Choroid plexus epithelial cell (primary cell): ENCODE results near the gene HOXD11.

Experiments used
- DNase-seq: peaks from one replicate; pipeline ENCODE4 v3.0.0-alpha.2; 2010; ENCODE audit warnings: low read depth
- H3K4me3 ChIP-seq: 2 replicates; pipeline ENCODE4 v1.5.1; 2011; ENCODE audit warnings: low read depth, mild to moderate bottlenecking, control low read depth, low read length, moderate library complexity
- TF ChIP-seq, protein P1 (sequence below): conservative IDR thresholded peaks from 2 replicates; pipeline ENCODE4 v1.5.1; 2011; ENCODE audit warnings: low read depth, mild to moderate bottlenecking, control low read depth, inconsistent platforms, low read length, moderate library complexity

Gene HOXD11

DNA sequence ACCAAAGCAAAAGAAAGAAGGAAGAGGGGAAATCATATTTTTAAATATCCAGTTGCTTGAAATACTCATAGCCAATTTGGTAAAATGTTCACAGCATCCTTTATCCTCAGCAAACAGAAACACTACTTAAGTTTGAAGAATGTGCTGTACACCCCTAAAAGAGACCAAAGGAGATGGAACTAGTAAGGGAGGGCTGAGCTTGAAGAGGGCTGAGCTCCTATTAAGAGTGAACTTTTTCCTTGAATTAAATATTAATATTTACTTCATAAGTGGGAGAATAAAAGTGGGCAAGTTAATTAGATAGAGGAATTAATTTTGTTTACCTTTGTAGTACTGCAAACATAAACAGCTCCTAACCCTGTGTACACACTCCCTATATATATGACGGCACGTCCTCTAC lies 30.3 kb upstream of the HOXD11 start:
- no peak overlapping the region for H3K4me3 ChIP-seq
- TF ChIP-seq, protein P1, sequence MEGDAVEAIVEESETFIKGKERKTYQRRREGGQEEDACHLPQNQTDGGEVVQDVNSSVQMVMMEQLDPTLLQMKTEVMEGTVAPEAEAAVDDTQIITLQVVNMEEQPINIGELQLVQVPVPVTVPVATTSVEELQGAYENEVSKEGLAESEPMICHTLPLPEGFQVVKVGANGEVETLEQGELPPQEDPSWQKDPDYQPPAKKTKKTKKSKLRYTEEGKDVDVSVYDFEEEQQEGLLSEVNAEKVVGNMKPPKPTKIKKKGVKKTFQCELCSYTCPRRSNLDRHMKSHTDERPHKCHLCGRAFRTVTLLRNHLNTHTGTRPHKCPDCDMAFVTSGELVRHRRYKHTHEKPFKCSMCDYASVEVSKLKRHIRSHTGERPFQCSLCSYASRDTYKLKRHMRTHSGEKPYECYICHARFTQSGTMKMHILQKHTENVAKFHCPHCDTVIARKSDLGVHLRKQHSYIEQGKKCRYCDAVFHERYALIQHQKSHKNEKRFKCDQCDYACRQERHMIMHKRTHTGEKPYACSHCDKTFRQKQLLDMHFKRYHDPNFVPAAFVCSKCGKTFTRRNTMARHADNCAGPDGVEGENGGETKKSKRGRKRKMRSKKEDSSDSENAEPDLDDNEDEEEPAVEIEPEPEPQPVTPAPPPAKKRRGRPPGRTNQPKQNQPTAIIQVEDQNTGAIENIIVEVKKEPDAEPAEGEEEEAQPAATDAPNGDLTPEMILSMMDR, result no peak
- DNase-seq, result no peak

DNA sequence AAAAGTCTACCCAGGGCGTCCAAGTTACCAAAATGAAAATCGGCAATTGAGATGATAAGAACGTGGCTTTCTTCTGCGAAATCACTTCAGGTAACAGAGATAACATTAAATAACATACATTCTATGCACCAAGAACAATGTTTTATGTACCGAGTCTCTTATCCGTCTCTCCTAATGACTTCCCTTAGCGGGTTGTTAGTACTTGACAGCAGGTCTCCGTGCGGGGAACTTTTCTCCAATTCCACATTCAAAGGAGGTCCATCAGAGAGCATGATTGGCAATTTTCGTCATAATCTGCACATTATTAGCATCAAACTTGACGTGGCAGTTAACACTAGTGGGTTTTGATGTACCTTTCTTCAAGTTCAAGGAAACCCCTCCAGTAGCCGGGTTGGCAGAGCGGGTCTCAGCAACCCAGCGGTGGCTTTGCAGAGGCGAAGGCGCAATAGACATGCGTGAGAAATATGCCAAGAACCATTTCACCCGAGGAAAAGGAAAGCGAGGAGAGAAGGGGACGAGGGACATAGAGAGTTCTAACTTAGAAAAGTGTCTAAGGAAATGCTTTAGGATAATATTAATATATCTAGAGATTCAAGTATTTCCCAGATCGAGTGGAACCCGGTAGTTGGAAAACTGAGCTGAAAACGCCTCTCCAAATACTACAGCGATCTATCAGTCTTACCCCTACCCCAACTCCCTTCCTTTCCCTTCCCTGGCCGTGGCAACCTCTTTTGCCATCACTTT lies 28.4 kb upstream of the HOXD11 start:
- DNase-seq, result no peak
- TF ChIP-seq, protein P1, result no peak
- no peak overlapping the region for H3K4me3 ChIP-seq

DNA sequence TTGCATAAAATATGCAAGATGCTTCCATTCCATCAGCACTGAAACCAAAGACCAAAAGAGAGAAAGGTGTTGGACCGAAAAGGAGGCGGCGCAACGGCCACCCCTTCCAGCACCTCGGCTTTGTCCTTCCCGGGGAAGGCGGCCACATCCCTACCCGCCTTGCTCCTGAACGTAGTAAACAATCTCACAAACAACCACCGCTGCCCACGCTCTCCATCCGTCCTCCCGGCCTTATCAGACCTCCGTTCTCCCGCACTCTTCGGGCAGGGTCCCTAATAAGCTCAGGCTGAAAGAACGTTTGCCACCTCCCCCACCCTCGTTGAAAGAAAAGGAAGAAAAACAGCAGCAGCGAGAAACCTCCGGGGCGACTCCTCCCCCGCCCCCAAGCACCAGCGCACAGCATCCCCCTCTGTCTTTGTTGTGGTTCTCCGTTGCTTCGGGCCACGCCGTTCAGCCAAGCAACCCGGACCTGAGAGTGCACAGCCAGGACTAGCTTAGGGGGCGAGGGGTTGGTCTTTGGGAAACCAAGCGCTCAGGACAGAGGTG lies 27.7 kb upstream of the HOXD11 start:
- DNase-seq, result no peak
- TF ChIP-seq, protein P1, result no peak
- no peak overlapping the region for H3K4me3 ChIP-seq

DNA sequence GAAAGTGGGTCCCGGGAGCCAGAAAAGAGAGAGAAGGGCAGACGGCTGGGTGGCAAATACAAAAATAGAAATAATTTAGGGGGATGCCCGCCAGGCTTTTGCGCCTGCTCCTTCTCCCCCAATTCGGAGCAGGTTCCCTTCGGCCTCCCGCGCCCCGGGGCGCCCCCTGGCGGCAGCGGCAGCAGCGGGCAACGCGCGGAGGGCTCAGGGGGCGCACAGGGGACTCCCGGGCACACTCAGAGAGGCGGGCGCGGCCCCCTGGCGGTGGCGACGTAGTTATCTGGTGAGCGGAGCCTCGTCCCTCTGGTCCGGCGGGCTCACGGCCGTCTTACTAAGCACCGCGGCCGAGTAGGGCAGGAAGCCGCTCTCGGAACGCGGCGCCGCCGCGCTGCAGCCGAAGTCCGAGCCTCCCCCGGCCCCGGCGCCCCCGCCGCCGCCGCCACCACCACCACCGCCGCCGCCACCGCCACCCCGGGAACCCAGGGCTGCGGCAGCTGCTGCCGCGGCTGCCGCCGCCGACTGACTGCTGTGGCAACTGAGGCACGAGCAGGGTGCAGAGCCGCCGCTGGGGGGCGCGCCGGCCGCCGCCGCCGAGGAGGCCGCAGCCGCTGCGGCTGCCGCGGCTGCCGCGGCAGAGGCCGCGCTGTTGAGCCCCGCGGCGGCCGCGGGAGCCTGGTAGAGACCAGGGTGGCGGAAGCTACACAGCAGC lies 27.1 kb upstream of the HOXD11 start:
- no peak overlapping the region for H3K4me3 ChIP-seq
- peak; percentile 10 for DNase-seq
- TF ChIP-seq, protein P1, result peak; percentile 24

DNA sequence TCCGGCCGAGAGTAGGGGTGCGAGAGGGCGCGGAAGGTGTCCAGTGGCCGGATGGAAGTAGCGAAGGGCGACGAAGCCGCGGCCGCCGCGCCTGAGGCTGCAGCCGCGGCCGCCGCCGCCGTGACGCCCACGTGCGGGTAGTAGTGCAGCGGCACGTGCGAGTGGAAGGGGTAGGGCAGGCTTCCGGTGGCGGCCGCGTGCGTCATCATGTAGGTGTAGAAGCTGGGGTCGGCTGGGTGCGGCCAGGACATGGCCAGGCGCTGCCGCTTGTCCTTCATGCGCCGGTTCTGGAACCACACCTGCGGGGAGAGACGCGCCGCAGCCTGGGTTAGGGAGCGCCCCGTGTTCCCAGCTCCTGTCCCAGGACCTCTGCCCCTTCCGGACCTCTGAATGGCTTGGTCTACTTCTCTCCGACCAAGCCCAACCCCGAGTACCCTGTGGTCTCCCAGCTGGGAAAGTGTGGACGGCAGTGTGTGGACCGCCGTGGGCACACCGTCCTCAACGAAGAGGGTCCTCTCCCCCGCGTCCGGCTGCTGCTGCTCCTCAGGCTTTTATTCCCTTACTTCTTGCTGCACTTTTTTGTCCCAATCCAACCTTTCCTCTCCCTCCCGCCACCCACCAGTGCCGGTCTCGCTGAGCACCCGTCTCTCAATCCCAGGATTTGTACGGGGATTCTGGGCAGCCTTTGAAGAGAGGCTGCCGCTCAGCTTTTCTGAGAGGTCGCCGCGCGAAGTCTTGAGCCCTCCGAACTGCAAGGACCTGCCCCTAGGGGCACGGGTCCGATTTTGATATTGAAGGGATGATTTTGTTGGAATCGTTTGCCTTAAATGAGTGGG lies 26.3 kb upstream of the HOXD11 start:
- H3K4me3 ChIP-seq, result no peak overlapping the region
- DNase-seq, result no peak
- TF ChIP-seq, protein P1, result no peak

DNA sequence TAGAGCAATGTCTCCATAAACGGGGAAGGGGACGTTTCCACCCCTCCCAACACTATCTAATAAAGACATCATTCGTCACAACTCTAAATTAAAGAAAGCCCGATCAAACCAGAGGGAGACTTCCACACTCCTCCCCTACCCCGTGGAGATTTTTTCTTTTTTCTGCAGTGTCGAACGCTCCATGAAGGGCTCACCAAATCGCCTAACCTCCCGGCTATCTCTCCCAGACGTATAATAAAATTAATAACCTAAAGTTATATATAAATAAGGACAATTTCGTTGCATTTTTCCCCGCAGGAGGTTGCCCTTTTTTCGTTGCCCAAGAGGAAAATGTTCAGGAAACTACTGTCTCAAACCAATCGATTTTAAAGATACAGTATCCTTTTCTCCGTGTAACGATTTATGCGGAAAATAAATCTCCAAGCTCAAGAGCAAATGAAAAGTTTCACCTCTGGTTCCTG lies 25.7 kb upstream of the HOXD11 start:
- H3K4me3 ChIP-seq, result no peak overlapping the region
- TF ChIP-seq, protein P1, result no peak
- no peak for DNase-seq
